ENCODE data around the gene BANF2. TPM values are rescaled to one million over a fixed set of nuclear protein-coding genes. Genes with fewer than 3 reads are reported as not detected.

Gene BANF2
- total RNA-seq, 6 experiments from 2014 or later: not detected

GRCh38 chr20:17785007-17785406 lies 85.2 kb downstream of the BANF2 start:
- Histone ChIP-seq H3K4me3 (no peak overlapping the region), H3K9me3 (no peaks in the 10 kb centered on the region), H3K36me3 (no peaks in the 10 kb centered on the region), H3K4me1 (no peaks in the 10 kb centered on the region), H3K27ac (no peak overlapping the region), H3K27me3 (no peaks in the 10 kb centered on the region)
- ATAC-seq: no peak
- TF ChIP-seq POLR2A (IDR thresholded peaks at IDR 0.05) (no peak), CTCF (IDR thresholded peaks at IDR 0.05) (no peak)
- DNase-seq: no peak
- intact Hi-C loops (cut with DNase I): no loop called here
- 45% methylated on average over 4 of the region's 5 CpGs for WGBS (ENCODE audit: insufficient coverage, low coverage, low lambda C conversion rate, missing lambda C conversion rate)

Other genes starting within 250 kb of the BANF2 start
- under 1 TPM; 0.16 to 0.68 (median 0.25) TPM for gene BFSP1, start 168.6 kb upstream of the BANF2 start, total RNA-seq
- 10 to 100 TPM; 65.8 to 94.4 (median 86.9) TPM for gene DSTN, start 129.9 kb upstream of the BANF2 start, total RNA-seq
- gene RRBP1, start 17.7 kb upstream of the BANF2 start, total RNA-seq: 100 to 1,000 TPM; 121 to 274 (median 193) TPM